ENCODE data around the gene CACNB2.

The CACNB2 gene

GRCh38 chr10:18321371-18321770, 181.1 kb downstream of the CACNB2 start:
- TF ChIP-seq, protein P1, sequence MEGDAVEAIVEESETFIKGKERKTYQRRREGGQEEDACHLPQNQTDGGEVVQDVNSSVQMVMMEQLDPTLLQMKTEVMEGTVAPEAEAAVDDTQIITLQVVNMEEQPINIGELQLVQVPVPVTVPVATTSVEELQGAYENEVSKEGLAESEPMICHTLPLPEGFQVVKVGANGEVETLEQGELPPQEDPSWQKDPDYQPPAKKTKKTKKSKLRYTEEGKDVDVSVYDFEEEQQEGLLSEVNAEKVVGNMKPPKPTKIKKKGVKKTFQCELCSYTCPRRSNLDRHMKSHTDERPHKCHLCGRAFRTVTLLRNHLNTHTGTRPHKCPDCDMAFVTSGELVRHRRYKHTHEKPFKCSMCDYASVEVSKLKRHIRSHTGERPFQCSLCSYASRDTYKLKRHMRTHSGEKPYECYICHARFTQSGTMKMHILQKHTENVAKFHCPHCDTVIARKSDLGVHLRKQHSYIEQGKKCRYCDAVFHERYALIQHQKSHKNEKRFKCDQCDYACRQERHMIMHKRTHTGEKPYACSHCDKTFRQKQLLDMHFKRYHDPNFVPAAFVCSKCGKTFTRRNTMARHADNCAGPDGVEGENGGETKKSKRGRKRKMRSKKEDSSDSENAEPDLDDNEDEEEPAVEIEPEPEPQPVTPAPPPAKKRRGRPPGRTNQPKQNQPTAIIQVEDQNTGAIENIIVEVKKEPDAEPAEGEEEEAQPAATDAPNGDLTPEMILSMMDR (IDR thresholded peaks at IDR 0.05; ENCODE audit: extremely low read depth, insufficient read depth, missing control alignments) = no peak
- DNase-seq (ENCODE audit: low spot score) = no peak
- in situ Hi-C loops (cut with MboI; ENCODE audit: low pct_unique_long_range_greater_than_20kb, low sequenced_read_pairs, unreplicated experiment) = no loop called here

GRCh38 chr10:18323916-18324315, 183.7 kb downstream of the CACNB2 start:
- TF ChIP-seq, protein P1 (IDR thresholded peaks at IDR 0.05; ENCODE audit: extremely low read depth, insufficient read depth, missing control alignments) = no peak
- in situ Hi-C loops (cut with MboI; ENCODE audit: low pct_unique_long_range_greater_than_20kb, low sequenced_read_pairs, unreplicated experiment) = no loop called here

DNA sequence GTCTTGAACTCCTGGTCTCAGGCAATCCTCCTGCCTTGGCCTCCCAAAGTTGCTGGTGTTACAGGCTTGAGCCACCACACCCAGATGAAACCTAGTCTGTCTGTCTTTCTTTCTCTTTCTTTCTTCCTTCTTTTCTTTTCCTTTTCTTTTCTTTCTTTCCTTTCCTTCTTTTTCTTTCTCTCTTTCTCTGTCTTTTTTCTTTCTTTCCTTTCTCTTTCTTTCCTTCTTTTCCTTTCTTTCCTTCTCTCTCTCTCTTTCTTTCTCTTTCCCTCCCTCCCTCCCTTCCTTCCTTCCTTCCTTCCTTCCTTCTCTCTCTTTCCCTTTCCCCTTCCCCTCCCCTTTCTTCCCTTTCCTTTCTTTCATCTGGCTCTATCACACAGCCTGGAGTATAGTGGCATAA, 185.2 kb downstream of the CACNB2 start:
- DNase-seq (ENCODE audit: low spot score) = no peak
- TF ChIP-seq, protein P1 (IDR thresholded peaks at IDR 0.05; ENCODE audit: extremely low read depth, insufficient read depth, missing control alignments) = no peak
- in situ Hi-C loops (cut with MboI; ENCODE audit: low pct_unique_long_range_greater_than_20kb, low sequenced_read_pairs, unreplicated experiment) = no loop called here

More at GRCh38 chr10:18323916-18324315, 183.7 kb downstream of the CACNB2 start:
- DNase-seq (ENCODE audit: low spot score) = no peak

GRCh38 chr10:18325889-18326531, 185.8 kb downstream of the CACNB2 start:
- TF ChIP-seq, protein P1 (IDR thresholded peaks at IDR 0.05; ENCODE audit: extremely low read depth, insufficient read depth, missing control alignments) = no peak
- in situ Hi-C loops (cut with MboI; ENCODE audit: low pct_unique_long_range_greater_than_20kb, low sequenced_read_pairs, unreplicated experiment) = no loop called here
- DNase-seq (ENCODE audit: low spot score) = no peak

DNA sequence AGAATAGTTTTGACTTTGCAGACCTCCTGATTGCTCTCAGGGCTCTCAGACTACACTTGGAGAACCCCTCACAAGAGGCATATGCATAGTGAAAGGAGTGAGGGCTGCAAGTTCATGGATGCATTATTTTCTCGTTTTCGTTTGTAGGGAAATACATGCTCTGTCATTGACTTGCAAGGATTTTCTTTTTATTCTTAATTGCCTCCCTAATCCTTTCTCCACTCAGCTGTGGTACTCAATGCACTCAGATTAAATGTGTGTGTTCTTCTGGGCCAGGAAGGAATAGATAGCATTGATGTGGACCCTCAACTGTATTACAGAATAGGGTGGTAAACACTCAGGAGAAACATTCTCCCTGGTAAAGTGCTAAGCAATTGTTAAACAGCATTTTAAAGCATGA, 188.7 kb downstream of the CACNB2 start:
- TF ChIP-seq, protein P1 (IDR thresholded peaks at IDR 0.05; ENCODE audit: extremely low read depth, insufficient read depth, missing control alignments) = no peak
- DNase-seq (ENCODE audit: low spot score) = no peak
- in situ Hi-C loops (cut with MboI; ENCODE audit: low pct_unique_long_range_greater_than_20kb, low sequenced_read_pairs, unreplicated experiment) = no loop called here

- in situ Hi-C loops (cut with MboI; ENCODE audit: low pct_unique_long_range_greater_than_20kb, low sequenced_read_pairs, unreplicated experiment) = no loop called here
- TF ChIP-seq, protein P1 (IDR thresholded peaks at IDR 0.05; ENCODE audit: extremely low read depth, insufficient read depth, missing control alignments) = no peak
- no peak for DNase-seq (ENCODE audit: low spot score)
Observed at GRCh38 chr10:18332048-18332447, 191.8 kb downstream of the CACNB2 start.
